ENCODE measurements around the gene TRIM29.

The TRIM29 gene

GRCh38 chr11:120139316-120140069, 1.6 kb upstream of the TRIM29 start:
- DNase-seq (ENCODE audit: low read depth) = no peak

GRCh38 chr11:120137187-120137610, 714 bp downstream of the TRIM29 start:
- DNase-seq (ENCODE audit: low read depth) = no peak

- no peak for DNase-seq (ENCODE audit: low read depth)
These were observed 1.6 kb downstream of the TRIM29 start for GRCh38 chr11:120136356-120136755.

- DNase-seq (ENCODE audit: low read depth) = no peak
These were observed 2.1 kb downstream of the TRIM29 start for GRCh38 chr11:120135838-120136237.

GRCh38 chr11:120134931-120135228, 3.0 kb downstream of the TRIM29 start:
- no peak for DNase-seq (ENCODE audit: low read depth)

- DNase-seq (ENCODE audit: low read depth) = no peak
These were observed 3.6 kb downstream of the TRIM29 start for GRCh38 chr11:120134106-120134930.

GRCh38 chr11:120133216-120134105, 4.5 kb downstream of the TRIM29 start:
- no peak for DNase-seq (ENCODE audit: low read depth)

GRCh38 chr11:120132645-120133185, 5.2 kb downstream of the TRIM29 start:
- DNase-seq (ENCODE audit: low read depth) = no peak

- no peak for DNase-seq (ENCODE audit: low read depth)
These were observed 5.8 kb downstream of the TRIM29 start for GRCh38 chr11:120131941-120132644.

- DNase-seq (ENCODE audit: low read depth) = no peak
These were observed 6.7 kb downstream of the TRIM29 start for GRCh38 chr11:120130991-120131760.

- DNase-seq (ENCODE audit: low read depth) = no peak
These were observed 7.5 kb downstream of the TRIM29 start for GRCh38 chr11:120130176-120130980.

GRCh38 chr11:120129570-120129969, 8.3 kb downstream of the TRIM29 start:
- DNase-seq (ENCODE audit: low read depth) = no peak

- DNase-seq (ENCODE audit: low read depth) = peak; percentile 49
These were observed 9.4 kb downstream of the TRIM29 start for GRCh38 chr11:120128392-120129119.

- DNase-seq (ENCODE audit: low read depth) = no peak
These were observed 10.7 kb downstream of the TRIM29 start for GRCh38 chr11:120127236-120127635.

GRCh38 chr11:120126620-120127019, 11.3 kb downstream of the TRIM29 start:
- DNase-seq (ENCODE audit: low read depth) = no peak

- no peak for DNase-seq (ENCODE audit: low read depth)
These were observed 12.4 kb downstream of the TRIM29 start for GRCh38 chr11:120125509-120125908.

- DNase-seq (ENCODE audit: low read depth) = peak; percentile 7
These were observed 12.9 kb downstream of the TRIM29 start for GRCh38 chr11:120125024-120125423.

- no peak for DNase-seq (ENCODE audit: low read depth)
These were observed 13.6 kb downstream of the TRIM29 start for GRCh38 chr11:120124355-120124754.

GRCh38 chr11:120123946-120124345, 14.0 kb downstream of the TRIM29 start:
- no peak for DNase-seq (ENCODE audit: low read depth)
